Body of pancreas (tissue), 4 donors: ENCODE measurements around the gene PRUNE2. TPM values are rescaled to one million over a fixed set of nuclear protein-coding genes. Genes with fewer than 3 reads are reported as not detected.
"Not testable (repeated sequence)": the region's sequence is repeated elsewhere in the genome, so short reads cannot be mapped to it uniquely, and the experiment has no call there.

Experiments
- ATAC-seq: fragments of 150-250 bp; one replicate; pipeline ENCODE4 v1.9.1; 2016
- DNase-seq, 4 donors: peaks; one replicate each; pipeline ENCODE4 v3.0.0-alpha.2; 2019
- H3K27ac ChIP-seq, 4 donors: fragments of 200-600 bp; sonication (generic); 1 replicate in 3 of 4; 2 replicates in 1 of 4; pipeline versions ENCODE4 v1.5.1 to v1.6.1; 2016 to 2019; ENCODE audit warnings: mild to moderate bottlenecking in 1 of 4, mixed read lengths in 1 of 4, moderate library complexity in 1 of 4
- H3K27me3 ChIP-seq, 2 donors: fragments of 200-600 bp; sonication (generic); one replicate each; pipeline ENCODE4 v1.6.0; 2016; ENCODE audit warnings: mild to moderate bottlenecking in 1 of 2
- H3K36me3 ChIP-seq, 2 donors: fragments of 200-600 bp; sonication (generic); replicated peaks in 1 of 2; 2 replicates each; pipeline ENCODE4 v1.5.1; 2016; ENCODE audit warnings: low read depth in 2 of 2; ENCODE audit not compliant: insufficient read depth in 1 of 2
- H3K4me1 ChIP-seq: fragments of 200-600 bp; sonication (generic); one replicate; pipeline ENCODE4 v1.6.0; 2016
- H3K4me3 ChIP-seq, 2 donors: fragments of 200-600 bp; sonication (generic); 1 replicate in 1 of 2; 2 replicates in 1 of 2; pipeline ENCODE4 v1.5.1; 2016 to 2019
- H3K9me3 ChIP-seq, 3 donors: fragments of 200-600 bp; sonication (generic); 1 replicate in 2 of 3; 2 replicates in 1 of 3; pipeline ENCODE4 v1.5.1; 2016
- POLR2A ChIP-seq, 3 donors: fragments of 450-650 bp; IDR thresholded peaks; one replicate each; pipeline ENCODE4 v1.6.1; 2016; ENCODE audit warnings: antibody characterized with exemption in 3 of 3, mild to moderate bottlenecking in 2 of 3
- WGBS, 2 donors: methylation state at CpG; one replicate each; pipeline ENCODE4 v1.1.5; 2017; 5-methylcytosine and 5-hydroxymethylcytosine counted together
- intact Hi-C: fragments of 100-400 bp; cut with DNase I; formaldehyde crosslinking; loops from one replicate; pipeline ENCODE4 v1.15.1; 2023
- total RNA-seq, 2 donors: library from RNA; depleted of rRNA; stranded (reverse); fragments of >200 nt; gene quantifications; one replicate each; pipeline ENCODE4 v1.1.0, GENCODE V29; 2016
- TF ChIP-seq, protein P1 (sequence below), 7 experiments: fragments of 450-650 bp in 4 of 7; fragments of 200-600 bp in 3 of 7; sonication (generic) in 3 of 7; IDR thresholded peaks; one replicate each; pipeline ENCODE4 v1.5.1; 2016 to 2019; ENCODE audit warnings: antibody characterized with exemption in 7 of 7

The PRUNE2 gene
- total RNA-seq, 2 donors from 2014 or later: 3.9 to 15.2 TPM

DNA sequence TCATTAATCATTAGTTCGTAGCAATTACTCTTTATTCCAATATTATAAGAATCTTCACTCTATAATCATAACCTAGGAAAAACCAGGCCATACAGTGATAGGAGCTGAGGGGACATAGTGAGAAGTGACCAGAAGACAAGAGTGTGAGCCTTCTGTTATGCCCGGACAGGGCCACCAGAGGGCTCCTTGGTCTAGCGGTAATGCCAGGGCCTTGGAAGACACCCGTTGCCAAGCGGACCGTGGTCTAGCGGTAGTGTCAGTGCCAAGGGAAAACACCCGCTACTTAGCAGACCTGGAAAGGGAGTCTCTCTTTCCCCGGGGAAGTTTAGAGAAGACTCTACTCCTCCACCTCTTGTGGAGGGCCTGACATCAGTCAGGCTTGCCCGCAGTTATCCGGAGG is 239.9 kb downstream of the PRUNE2 start:
- H3K27ac ChIP-seq, H3K36me3 ChIP-seq, H3K4me1 ChIP-seq, H3K27me3 ChIP-seq, ATAC-seq, H3K9me3 ChIP-seq, H3K4me3 ChIP-seq, intact Hi-C loops: not testable (repeated sequence)
- TF ChIP-seq, protein P1, sequence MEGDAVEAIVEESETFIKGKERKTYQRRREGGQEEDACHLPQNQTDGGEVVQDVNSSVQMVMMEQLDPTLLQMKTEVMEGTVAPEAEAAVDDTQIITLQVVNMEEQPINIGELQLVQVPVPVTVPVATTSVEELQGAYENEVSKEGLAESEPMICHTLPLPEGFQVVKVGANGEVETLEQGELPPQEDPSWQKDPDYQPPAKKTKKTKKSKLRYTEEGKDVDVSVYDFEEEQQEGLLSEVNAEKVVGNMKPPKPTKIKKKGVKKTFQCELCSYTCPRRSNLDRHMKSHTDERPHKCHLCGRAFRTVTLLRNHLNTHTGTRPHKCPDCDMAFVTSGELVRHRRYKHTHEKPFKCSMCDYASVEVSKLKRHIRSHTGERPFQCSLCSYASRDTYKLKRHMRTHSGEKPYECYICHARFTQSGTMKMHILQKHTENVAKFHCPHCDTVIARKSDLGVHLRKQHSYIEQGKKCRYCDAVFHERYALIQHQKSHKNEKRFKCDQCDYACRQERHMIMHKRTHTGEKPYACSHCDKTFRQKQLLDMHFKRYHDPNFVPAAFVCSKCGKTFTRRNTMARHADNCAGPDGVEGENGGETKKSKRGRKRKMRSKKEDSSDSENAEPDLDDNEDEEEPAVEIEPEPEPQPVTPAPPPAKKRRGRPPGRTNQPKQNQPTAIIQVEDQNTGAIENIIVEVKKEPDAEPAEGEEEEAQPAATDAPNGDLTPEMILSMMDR (IDR thresholded peaks at IDR 0.05): peak in 6 of 7 experiments; percentile 11 to 55 (median 33)
- 60 to 74% methylated on average over 11 of the region's 11 CpGs for WGBS, 2 donors
- peak; percentile 53 to 73 (median 58) for DNase-seq

DNA sequence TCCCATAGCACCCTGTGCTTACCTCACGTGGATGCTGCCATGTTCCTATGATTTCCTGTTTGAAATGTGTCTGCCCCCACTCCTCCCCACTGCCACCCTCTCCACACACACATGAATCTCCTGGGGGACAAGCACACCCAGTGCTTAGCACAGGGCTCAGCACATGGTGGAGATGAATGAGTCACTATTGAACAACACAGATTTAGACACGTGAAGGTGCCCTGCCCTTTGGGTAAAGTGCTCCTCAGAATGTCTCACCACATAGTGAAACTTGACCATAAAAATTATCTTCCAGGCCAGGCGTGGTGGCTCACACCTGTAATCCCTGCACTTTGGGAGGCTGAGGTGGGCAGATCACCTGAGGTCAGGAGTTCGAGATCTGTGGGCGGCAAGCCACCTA is 240.5 kb downstream of the PRUNE2 start:
- DNase-seq (no peak), ATAC-seq (no peak)
- intact Hi-C loops: no loop called here
- H3K4me3 ChIP-seq: no peak overlapping the region
- H3K27me3 ChIP-seq: no peaks in the 10 kb centered on the region
- no peaks in the 10 kb centered on the region for H3K9me3 ChIP-seq
- 78 to 82% methylated on average over 5 of the region's 5 CpGs for WGBS, 2 donors
- no peaks in the 10 kb centered on the region for H3K4me1 ChIP-seq
- TF ChIP-seq, protein P1 (IDR thresholded peaks at IDR 0.05): no peak
- TF ChIP-seq POLR2A (IDR thresholded peaks at IDR 0.05): no peak
- H3K36me3 ChIP-seq: no peaks in the 10 kb centered on the region
- no peak overlapping the region for H3K27ac ChIP-seq

DNA sequence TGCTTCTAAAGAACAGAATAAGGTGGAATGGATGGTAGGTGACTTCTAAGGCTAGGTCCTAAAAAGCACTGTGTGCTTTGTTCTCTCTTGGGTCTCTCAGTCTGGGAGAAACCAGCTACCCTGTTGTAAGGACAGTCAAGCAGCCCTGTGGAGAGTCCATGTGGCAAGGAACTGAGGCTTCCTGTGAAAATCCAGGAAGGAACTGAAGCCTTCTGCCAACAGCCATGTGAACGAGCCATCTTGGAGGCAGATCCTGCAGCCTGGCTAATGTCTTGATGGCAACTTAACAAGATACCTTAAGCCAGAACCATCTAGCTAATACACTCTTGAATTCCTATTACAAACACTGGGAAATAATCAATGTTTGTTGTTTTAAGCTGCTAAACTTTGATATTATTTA is 241.8 kb downstream of the PRUNE2 start:
- no peaks in the 10 kb centered on the region for H3K4me1 ChIP-seq
- H3K27ac ChIP-seq: no peak overlapping the region
- no peak for TF ChIP-seq POLR2A (IDR thresholded peaks at IDR 0.05)
- TF ChIP-seq, protein P1 (IDR thresholded peaks at IDR 0.05): no peak
- no peak overlapping the region for H3K4me3 ChIP-seq
- no peaks in the 10 kb centered on the region for H3K27me3 ChIP-seq
- no peak for ATAC-seq
- H3K9me3 ChIP-seq: no peaks in the 10 kb centered on the region
- intact Hi-C loops: no loop called here
- 67 to 78% methylated on average over 1 of the region's 1 CpG for WGBS, 2 donors
- DNase-seq: no peak
- H3K36me3 ChIP-seq: no peaks in the 10 kb centered on the region

DNA sequence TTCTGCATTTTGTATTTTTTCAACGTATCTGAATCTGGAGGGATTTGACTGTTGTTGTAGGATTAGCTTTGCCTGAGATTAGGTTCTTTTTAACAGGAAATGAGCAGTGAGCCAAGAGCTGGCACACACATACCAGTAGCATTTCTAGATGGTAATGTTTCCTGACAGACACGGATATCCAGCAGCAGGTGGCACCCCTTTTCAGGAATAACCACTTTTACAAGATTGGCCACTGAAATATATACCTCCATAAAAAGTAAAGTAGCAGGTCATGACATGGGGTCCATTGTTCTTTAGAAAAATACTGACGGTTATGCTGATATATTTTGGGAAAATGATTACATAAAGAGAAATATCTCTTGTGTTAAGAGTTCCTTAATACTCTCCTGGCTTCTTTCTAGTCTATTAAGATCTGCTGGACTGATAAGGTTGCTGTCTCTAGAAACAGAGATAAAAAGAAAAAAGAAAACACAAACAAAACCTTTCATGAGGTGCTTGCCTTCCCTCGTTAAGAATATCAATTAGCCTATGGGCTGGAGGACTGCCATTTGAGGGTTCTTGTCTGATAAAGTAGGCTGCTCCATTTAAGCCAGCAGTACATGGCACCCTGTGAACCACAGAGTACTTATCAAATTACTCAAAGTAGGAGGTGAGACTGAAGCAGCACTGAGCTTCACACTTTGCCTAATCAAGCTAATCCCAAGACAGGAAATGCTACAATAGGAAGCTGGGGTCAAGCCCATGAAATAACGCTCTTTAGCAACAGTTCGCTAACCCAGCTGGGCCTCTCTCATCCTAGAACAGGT is 243.2 kb downstream of the PRUNE2 start:
- peak in 1 of 4 donors; percentile 53 for DNase-seq
- intact Hi-C loops: no loop called here
- H3K4me3 ChIP-seq: no peak overlapping the region
- no peaks in the 10 kb centered on the region for H3K9me3 ChIP-seq
- H3K27ac ChIP-seq: no peak overlapping the region
- H3K27me3 ChIP-seq: no peaks in the 10 kb centered on the region
- no peak for ATAC-seq
- TF ChIP-seq, protein P1 (IDR thresholded peaks at IDR 0.05): peak in 1 of 7 experiments; percentile 24
- no peak for TF ChIP-seq POLR2A (IDR thresholded peaks at IDR 0.05)
- H3K36me3 ChIP-seq: no peaks in the 10 kb centered on the region
- H3K4me1 ChIP-seq: no peaks in the 10 kb centered on the region
- 42 to 46% methylated on average over 6 of the region's 6 CpGs for WGBS, 2 donors
